Urothelium cell line (cell line): ENCODE results near the gene CEP170B.
"Not testable (repeated sequence)": the region's sequence is repeated elsewhere in the genome, so short reads cannot be mapped to it uniquely, and the experiment has no call there.

Source experiments
- DNase-seq: peaks from one replicate; pipeline ENCODE4 v3.0.0; 2011; ENCODE audit warnings: low spot score, mixed read lengths
- FAIRE-seq: peaks from 2 replicates; lab custom pipeline; 2011; peaks lifted over from hg19 to GRCh38; lab: Jason Lieb, UNC

CEP170B gene

GRCh38 chr14:104940526-104941150 is 75.6 kb downstream of the CEP170B start:
- FAIRE-seq, result no peak
- DNase-seq, result no peak

GRCh38 chr14:104941508-104942365 is 76.7 kb downstream of the CEP170B start:
- DNase-seq (no peak), FAIRE-seq (no peak)

GRCh38 chr14:104942586-104942985 is 77.5 kb downstream of the CEP170B start:
- FAIRE-seq (no peak), DNase-seq (no peak)

GRCh38 chr14:104943216-104944015 is 78.3 kb downstream of the CEP170B start:
- not testable (repeated sequence) for DNase-seq, FAIRE-seq

GRCh38 chr14:104944016-104944308 is 78.9 kb downstream of the CEP170B start:
- not testable (repeated sequence) for DNase-seq, FAIRE-seq

GRCh38 chr14:104944436-104945205 is 79.6 kb downstream of the CEP170B start:
- DNase-seq, FAIRE-seq: not testable (repeated sequence)

GRCh38 chr14:104945266-104945665 is 80.2 kb downstream of the CEP170B start:
- not testable (repeated sequence) for DNase-seq, FAIRE-seq
